HUES6 (cell line): Measurements from ENCODE around the gene PLS1.

Experiments used
- H3K27ac ChIP-seq: 2 replicates; pipeline ENCODE4 v1.7.0; 2013; ENCODE audit warnings: low read depth, mild to moderate bottlenecking, low read length, inconsistent platforms
- H3K27me3 ChIP-seq: 2 replicates; pipeline ENCODE4 v1.6.1; 2013; ENCODE audit warnings: low read length; ENCODE audit not compliant: control insufficient read depth, insufficient read depth
- H3K36me3 ChIP-seq: 2 replicates; pipeline ENCODE4 v1.6.1; 2013; ENCODE audit warnings: low read length; ENCODE audit not compliant: control insufficient read depth, insufficient read depth
- H3K4me1 ChIP-seq: 2 replicates; pipeline ENCODE4 v1.6.1; 2013; ENCODE audit warnings: low read length; ENCODE audit not compliant: control insufficient read depth, insufficient read depth
- H3K4me3 ChIP-seq: 2 replicates; pipeline ENCODE4 v1.5.1; 2013; ENCODE audit warnings: low read depth, low read length
- H3K9ac ChIP-seq: one replicate; pipeline ENCODE4 v1.6.1; 2013; ENCODE audit warnings: mild to moderate bottlenecking, low read length
- H3K9me3 ChIP-seq: 2 replicates; pipeline ENCODE4 v1.6.1; 2013; ENCODE audit warnings: low read depth, low read length; ENCODE audit not compliant: control insufficient read depth, insufficient read depth

The PLS1 gene

GRCh38 chr3:142656575-142656974 is 60.4 kb downstream of the PLS1 start:
- H3K9me3 ChIP-seq: no peaks in the 10 kb centered on the region
- no peaks in the 10 kb centered on the region for H3K27me3 ChIP-seq
- peaks cover 8% of the 10 kb centered on the region for H3K4me1 ChIP-seq
- no peaks in the 10 kb centered on the region for H3K36me3 ChIP-seq
- H3K9ac ChIP-seq: no peak overlapping the region
- no peak overlapping the region for H3K27ac ChIP-seq
- H3K4me3 ChIP-seq: no peak overlapping the region

GRCh38 chr3:142657033-142657432 is 60.8 kb downstream of the PLS1 start:
- Histone ChIP-seq H3K9me3 (no peaks in the 10 kb centered on the region), H3K9ac (no peak overlapping the region), H3K4me1 (peaks cover 8% of the 10 kb centered on the region), H3K36me3 (no peaks in the 10 kb centered on the region), H3K27ac (no peak overlapping the region), H3K4me3 (no peak overlapping the region), H3K27me3 (no peaks in the 10 kb centered on the region)

DNA sequence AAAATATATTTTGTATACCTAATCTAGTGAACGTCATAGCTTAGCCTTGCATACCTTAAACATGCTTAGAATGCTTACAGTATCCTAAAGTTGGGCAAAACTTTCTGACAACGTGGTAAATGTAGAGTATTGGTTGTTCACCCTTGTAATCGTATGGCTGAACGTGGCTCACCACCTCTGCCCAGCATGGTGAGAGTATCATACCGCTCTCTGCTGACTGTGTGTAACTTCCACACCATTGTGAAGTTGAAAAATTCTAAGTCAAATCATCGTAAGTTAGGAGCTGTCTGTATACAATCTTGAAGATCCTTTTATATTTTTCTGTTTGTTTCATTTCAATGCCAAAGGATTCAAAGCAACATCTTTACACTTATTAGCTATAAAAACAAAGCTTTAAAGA is 64.2 kb downstream of the PLS1 start:
- no peak overlapping the region for H3K9ac ChIP-seq
- no peaks in the 10 kb centered on the region for H3K36me3 ChIP-seq
- no peak overlapping the region for H3K27ac ChIP-seq
- no peaks in the 10 kb centered on the region for H3K9me3 ChIP-seq
- H3K4me1 ChIP-seq: peaks cover 2% of the 10 kb centered on the region; the same call in 1 of the 2 replicates
- H3K4me3 ChIP-seq: no peak overlapping the region
- H3K27me3 ChIP-seq: no peaks in the 10 kb centered on the region

DNA sequence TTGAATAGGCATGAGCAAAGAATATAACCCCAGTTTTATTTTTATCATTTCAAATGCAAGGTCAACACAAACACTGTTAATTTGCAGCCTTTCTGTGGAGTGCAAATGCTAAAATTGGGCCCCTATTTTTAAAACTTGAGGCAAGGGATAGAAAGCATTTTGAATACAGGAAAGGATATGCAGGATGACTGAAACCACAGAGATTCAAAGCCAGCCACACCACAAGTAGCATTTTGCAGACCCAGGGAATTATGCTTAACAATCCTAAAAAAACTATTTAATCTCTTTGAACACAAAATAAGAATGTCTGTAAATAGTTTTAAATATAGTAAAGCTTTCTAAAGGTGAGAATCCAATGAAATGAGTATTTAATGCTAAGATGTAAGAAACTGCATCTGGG is 64.7 kb downstream of the PLS1 start:
- Histone ChIP-seq H3K27me3 (no peaks in the 10 kb centered on the region), H3K27ac (no peak overlapping the region), H3K9ac (no peak overlapping the region), H3K4me3 (no peak overlapping the region), H3K9me3 (no peaks in the 10 kb centered on the region), H3K36me3 (no peaks in the 10 kb centered on the region), H3K4me1 (peaks cover 3% of the 10 kb centered on the region; the same call in 1 of the 2 replicates)

- no peaks in the 10 kb centered on the region for H3K9me3 ChIP-seq
- no peak overlapping the region for H3K9ac ChIP-seq
- H3K27me3 ChIP-seq: no peaks in the 10 kb centered on the region
- H3K4me3 ChIP-seq: no peak overlapping the region
- no peak overlapping the region for H3K27ac ChIP-seq
- peaks cover 3% of the 10 kb centered on the region; the same call in 1 of the 2 replicates for H3K4me1 ChIP-seq
- no peaks in the 10 kb centered on the region for H3K36me3 ChIP-seq
These were observed 67.7 kb downstream of the PLS1 start for GRCh38 chr3:142663865-142664264.

- H3K36me3 ChIP-seq: no peaks in the 10 kb centered on the region
- H3K4me3 ChIP-seq: no peak overlapping the region
- no peak overlapping the region for H3K9ac ChIP-seq
- no peak overlapping the region for H3K27ac ChIP-seq
- peaks cover 3% of the 10 kb centered on the region; the same call in 1 of the 2 replicates for H3K4me1 ChIP-seq
- no peaks in the 10 kb centered on the region for H3K27me3 ChIP-seq
- no peaks in the 10 kb centered on the region for H3K9me3 ChIP-seq
These were observed 68.1 kb downstream of the PLS1 start for GRCh38 chr3:142664311-142664710.

- no peak overlapping the region for H3K4me3 ChIP-seq
- H3K27ac ChIP-seq: no peak overlapping the region
- H3K9ac ChIP-seq: no peak overlapping the region
- H3K4me1 ChIP-seq: peaks cover 3% of the 10 kb centered on the region; the same call in 1 of the 2 replicates
- H3K36me3 ChIP-seq: no peaks in the 10 kb centered on the region
- no peaks in the 10 kb centered on the region for H3K9me3 ChIP-seq
- H3K27me3 ChIP-seq: no peaks in the 10 kb centered on the region
These were observed 68.6 kb downstream of the PLS1 start for GRCh38 chr3:142664819-142665218.

DNA sequence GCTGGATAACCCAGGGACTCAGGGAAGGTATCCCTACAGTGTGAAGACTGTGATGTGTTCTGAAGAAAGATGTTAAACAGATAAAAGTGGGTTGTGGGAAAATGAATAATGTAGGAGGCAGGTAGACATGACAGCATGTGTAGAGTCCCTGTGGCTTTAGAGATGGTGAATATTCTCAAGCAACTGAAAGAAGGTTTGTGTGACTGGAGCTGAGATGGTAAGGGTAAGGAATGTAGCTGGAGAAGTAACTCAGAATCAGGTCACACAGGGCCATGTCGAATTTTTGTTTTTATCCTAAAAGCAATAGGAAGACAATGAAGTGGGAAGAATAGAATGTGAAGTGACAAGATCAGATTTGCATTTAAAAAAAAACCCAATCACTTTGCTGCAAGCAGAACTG is 73.9 kb downstream of the PLS1 start:
- Histone ChIP-seq H3K27me3 (no peaks in the 10 kb centered on the region), H3K9ac (no peak overlapping the region), H3K27ac (no peak overlapping the region), H3K9me3 (no peaks in the 10 kb centered on the region), H3K36me3 (0 out of 2 replicates have a peak, but pooled peaks cover 3% of the 10 kb centered on the region), H3K4me1 (peaks cover 3% of the 10 kb centered on the region; the same call in 1 of the 2 replicates), H3K4me3 (no peak overlapping the region)

DNA sequence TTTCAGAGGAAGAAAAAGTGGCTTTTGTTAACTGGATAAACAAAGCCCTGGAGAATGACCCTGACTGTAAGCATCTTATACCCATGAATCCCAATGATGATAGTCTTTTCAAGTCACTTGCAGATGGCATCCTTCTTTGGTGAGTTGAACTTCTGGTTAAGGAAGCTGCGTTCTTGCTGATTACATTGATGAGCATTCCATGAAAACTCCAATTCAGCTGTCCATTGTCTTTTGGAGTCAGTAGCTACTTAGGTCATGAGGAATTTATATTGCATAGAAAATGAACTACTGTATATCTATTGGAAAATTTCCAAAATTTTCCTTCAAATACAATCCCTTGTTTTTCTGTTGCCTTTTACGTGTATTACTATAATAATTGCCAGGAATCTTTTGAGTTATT is 80.0 kb downstream of the PLS1 start:
- Histone ChIP-seq H3K4me1 (no peaks in the 10 kb centered on the region), H3K4me3 (no peak overlapping the region), H3K27ac (no peak overlapping the region)

GRCh38 chr3:142680710-142681109 is 84.5 kb downstream of the PLS1 start:
- Histone ChIP-seq H3K9ac (no peak overlapping the region), H3K27me3 (no peaks in the 10 kb centered on the region), H3K4me3 (no peak overlapping the region), H3K9me3 (no peaks in the 10 kb centered on the region), H3K27ac (no peak overlapping the region), H3K36me3 (no peaks in the 10 kb centered on the region), H3K4me1 (no peaks in the 10 kb centered on the region)

More for the DNA sequence above, 80.0 kb downstream of the PLS1 start:
- Histone ChIP-seq H3K36me3 (0 out of 2 replicates have a peak, but pooled peaks cover 3% of the 10 kb centered on the region), H3K9ac (no peak overlapping the region), H3K27me3 (no peaks in the 10 kb centered on the region), H3K9me3 (no peaks in the 10 kb centered on the region)

- H3K4me1 ChIP-seq: no peaks in the 10 kb centered on the region
- H3K9ac ChIP-seq: no peak overlapping the region
- no peaks in the 10 kb centered on the region for H3K27me3 ChIP-seq
- no peaks in the 10 kb centered on the region for H3K9me3 ChIP-seq
- no peak overlapping the region for H3K27ac ChIP-seq
- H3K4me3 ChIP-seq: no peak overlapping the region
- no peaks in the 10 kb centered on the region for H3K36me3 ChIP-seq
These were observed 94.4 kb downstream of the PLS1 start for GRCh38 chr3:142690613-142691012.

GRCh38 chr3:142691527-142691926 is 95.3 kb downstream of the PLS1 start:
- H3K9me3 ChIP-seq: no peaks in the 10 kb centered on the region
- H3K4me3 ChIP-seq: no peak overlapping the region
- no peak overlapping the region for H3K9ac ChIP-seq
- no peaks in the 10 kb centered on the region for H3K4me1 ChIP-seq
- no peaks in the 10 kb centered on the region for H3K36me3 ChIP-seq
- H3K27me3 ChIP-seq: no peaks in the 10 kb centered on the region
- no peak overlapping the region for H3K27ac ChIP-seq
